NCI-H446 (cell line): ENCODE measurements around the gene RIPOR1.

Source experiments
- DNase-seq, 2 experiments: peaks; one replicate each; lab custom pipeline; 2025; lab: John Stamatoyannopoulos, UW

Gene RIPOR1

DNA sequence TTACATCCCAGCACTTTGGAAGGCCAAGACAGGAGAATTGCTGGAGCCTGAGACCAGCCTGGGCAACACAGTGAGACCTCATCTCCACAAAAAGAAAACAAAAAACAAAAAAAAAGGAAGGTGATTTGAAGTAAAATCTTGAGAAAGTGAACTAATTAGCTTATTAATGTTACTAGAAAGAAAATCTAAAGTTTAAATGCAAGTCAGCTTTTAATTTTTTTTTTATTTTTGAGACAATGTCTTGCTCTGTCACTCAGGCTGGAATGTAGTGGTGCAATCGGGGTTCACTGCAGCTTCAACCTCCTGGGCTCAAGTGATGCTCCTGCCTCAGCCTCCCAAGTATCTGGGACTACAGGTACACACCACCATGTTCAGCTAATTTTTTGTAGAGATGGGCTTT is 30.2 kb downstream of the RIPOR1 start:
- DNase-seq, result no peak

DNA sequence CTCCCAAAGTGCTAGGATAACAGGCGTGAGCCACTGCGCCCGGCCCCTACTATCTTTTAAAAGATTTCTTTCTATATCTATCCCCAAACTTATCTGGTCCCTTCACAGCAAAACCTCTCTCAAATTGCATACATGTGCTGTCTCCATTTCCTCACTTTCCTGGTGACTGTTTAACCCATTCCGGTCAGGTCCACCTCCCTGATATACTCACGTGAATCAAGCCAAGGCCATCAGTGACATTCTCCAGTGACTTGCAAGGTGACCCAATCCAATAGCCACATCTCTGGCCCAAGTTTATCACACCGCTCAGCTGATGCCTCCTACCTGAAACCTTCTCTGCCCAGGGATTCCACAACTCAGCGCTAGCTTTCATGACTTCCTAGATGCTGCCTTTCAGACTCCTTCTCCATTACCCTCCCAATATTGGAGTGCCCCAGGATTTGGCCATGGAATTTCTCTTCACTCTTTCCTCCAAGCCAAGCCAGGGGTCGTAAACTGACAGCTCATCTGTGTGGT is 32.3 kb downstream of the RIPOR1 start:
- DNase-seq, result no peak

DNA sequence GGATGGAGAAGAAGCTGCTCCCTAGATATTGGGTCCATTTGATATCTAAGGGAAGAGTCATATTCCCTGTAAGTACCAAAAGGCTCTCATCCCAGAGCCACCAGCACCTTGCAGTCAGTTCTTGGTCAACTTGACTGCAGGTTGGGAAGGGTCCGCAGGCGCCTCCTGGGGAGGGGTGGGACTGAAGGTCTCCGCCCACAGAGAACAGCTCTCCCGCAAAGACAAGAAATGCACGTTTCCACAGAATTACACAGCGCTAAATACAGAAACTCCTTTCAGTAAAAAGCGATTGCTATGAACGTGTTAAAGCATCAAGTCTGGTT is 32.8 kb downstream of the RIPOR1 start:
- DNase-seq, result no peak

DNA sequence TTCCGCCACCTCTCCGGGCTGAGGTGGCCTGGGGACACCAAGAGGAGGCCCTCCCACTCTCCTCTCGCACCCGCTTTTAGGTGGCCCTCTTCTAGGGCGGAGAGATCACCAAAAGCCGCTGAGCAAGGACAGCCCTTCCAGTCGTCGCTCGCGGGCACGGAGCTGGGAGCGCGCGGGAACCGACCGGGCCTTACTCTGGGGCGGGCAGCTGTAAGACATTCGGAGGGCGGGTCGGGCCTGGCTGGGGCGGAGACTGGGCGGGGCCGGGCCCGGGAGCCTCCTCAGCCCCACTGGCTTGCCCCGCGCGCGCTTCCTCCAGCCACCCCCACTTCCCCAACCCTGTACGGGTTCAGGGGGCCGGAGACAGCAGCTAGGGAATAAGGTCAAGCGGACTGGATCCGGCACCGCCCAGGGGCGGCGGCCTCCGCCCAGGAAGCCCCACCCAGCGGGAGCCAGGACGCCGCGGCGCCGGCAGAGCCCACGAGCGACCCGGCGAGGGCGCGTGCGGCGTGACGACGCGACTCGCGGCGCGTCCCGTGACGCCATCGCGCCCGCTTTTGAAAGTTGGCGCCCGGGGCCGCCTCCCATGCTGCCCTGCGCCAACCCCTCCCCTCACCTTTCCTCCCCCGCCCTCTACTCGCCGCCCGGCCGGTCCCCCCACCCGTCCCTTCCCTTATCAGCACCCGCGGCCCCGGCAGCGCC is 33.3 kb downstream of the RIPOR1 start:
- peak; percentile 90 to 95 for DNase-seq

DNA sequence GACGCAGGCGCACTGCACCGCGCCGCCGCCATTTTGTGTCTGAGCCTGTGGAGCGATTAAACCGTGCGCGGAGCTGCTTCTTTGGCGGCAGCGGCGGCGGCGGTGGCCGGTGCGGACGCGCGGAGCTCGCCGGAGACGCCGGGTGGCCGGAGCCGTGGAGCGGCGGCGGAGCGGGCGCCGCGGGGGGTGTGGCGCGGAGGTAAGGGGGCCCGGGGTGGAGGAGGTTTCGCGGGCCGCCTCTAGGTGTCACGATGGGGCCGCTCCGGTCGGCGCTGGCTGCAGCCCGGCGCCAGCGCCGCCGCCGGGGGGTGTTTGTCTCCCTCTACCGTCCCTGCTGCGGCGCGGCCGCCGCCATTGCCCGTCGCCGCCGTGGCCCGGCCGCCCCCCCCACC is 33.9 kb downstream of the RIPOR1 start, which contains the start of gene CTCF:
Gene CTCF, plus strand, starts transcription at position 1 of the 392 bp plus-strand sequence. CDS start 48,307 bp downstream, outside the sequence.
- peak; percentile 24 to 81 for DNase-seq

DNA sequence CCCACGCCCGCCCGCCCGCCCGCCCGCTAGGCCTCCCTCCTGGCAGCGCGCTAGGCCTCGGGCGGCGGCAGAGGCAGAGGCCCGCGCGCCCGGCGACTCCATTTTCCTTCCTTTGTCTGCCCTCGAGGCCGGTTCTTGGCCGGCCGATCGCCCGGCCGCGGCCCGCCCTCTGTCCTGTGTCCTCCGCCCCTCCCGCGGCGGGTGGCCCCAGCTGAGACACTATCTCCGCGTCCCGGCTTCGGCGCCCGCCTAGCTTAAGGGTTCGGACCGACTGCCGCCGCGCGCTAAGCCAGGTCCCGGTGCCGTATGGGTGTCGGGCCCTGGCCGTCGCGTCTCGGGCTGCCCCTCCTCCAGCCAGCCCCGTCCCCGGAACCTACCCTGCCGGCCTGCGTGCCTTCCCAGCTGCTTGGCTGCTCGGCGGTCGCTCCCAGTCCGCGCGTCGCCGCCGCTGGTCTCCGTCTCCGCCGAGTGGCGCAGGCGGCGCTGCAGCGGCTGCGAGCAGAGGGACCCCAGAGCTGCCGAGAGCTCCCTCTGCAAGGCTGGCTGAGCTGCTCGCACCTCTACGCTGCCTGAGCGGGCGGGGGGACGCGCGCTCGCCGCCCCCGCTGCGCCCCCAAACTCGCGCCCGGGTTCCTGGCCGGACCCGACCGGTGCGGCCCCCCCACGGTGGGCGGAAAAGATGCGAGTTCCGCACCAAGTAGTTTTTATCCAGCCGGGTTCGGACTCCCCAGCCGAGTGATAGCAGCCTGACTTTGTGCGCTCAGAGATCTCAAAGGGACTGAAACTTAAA is 34.5 kb downstream of the RIPOR1 start:
- DNase-seq, result peak in 1 of 2 experiments; percentile 61

DNA sequence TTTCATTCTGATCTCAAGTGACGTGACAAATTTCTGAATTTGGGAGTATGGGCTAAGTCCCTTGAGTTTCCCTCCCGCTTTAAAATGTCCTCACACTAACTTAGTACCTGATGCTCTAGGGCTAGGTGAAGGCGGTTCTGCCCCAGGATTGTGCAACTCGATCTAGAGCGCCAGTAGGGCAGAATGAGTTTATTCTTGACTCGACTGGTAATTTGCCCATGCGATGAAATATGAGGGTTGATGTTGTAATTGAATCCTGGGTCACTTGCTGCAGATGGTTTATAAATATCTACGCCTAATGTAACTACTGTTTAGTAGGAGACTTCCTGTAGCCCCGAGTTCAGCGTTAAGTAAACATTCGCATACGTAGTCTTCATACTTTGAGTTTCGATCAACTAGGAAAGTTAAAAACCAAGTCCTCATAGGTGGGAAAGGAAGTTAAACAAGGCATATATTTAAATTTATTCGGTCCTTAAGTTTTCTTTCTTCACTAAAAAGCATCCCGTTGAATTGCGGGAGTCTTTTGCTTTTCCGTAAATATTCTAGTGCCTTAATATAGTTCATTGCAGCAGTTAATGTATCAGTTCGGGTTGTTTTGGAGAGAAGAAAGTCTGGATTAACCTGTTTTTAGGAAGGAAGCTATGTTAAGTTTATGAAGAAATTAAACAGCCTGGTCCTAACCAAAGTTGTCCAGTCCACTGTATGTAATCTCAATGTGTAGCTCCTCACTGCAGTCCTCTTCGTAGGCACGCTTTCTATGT is 35.3 kb downstream of the RIPOR1 start:
- no peak for DNase-seq

DNA sequence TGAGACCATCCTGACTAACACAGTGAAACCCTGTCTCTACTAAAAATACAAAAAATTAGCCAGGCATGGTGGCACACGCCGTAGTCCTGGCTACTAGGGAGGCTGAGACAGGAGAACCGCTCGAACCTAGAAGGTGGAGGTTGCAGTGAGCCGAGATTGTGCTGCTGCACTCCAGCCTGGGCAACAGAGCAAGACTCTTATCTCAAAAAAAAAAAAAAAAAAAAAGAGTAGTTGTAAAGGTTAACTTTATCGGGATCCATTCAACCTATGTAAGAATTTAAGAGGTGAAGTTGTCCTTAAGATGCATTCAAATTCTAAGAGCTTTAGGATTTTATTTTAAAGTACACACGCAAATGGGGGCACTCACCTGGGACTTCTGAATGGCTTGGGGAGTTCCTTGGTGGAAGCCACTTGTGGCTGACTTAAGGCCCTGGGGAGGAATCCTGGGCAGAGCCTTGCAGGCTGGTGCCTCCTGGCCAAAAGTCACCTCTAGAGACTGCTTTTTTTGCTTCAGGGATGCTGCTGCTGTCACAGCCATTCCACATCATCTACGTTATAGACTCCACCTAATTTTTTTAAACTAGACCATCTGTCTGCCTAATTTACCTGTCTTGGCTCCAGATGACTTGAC is 37.0 kb downstream of the RIPOR1 start:
- no peak for DNase-seq

DNA sequence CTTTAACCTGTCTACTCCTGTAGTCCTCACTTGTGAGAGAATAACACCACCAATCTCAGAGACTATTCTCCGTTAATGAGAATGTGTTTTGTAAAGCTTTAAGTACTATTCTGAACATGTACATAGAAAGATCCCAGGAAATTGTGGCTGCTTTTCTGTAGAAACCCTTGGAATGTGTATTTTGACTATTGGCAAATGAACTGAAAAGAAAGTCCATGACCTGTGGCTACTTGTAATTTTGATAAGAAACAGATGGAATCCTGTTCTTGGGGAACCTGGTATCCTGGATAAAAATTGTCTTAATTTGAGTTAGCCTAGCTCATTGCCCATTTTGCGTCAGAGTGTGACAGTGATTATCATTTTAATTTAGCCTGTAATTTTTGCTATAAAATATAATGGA is 42.8 kb downstream of the RIPOR1 start:
- DNase-seq, result no peak

DNA sequence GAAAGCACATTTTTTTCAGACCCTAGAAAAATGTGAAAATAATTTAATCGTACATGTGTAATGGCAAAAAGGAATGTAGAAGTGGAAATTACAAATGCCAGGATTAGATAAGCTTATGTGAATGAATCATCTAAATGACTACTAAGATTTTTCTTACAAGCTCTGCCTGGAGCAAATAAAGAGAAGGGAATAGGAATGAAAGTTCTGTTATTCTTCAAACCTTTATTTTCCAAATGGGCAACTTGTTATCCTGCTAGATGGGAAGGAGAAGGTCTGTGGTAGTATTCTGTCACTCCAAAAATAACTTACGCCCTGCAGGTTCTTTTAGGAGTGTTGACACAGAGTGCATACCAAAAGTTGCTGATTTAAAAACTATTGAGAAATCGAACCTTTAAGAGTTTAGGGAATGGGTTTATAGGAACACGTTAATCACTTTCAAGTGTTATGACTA is 43.4 kb downstream of the RIPOR1 start:
- no peak for DNase-seq

DNA sequence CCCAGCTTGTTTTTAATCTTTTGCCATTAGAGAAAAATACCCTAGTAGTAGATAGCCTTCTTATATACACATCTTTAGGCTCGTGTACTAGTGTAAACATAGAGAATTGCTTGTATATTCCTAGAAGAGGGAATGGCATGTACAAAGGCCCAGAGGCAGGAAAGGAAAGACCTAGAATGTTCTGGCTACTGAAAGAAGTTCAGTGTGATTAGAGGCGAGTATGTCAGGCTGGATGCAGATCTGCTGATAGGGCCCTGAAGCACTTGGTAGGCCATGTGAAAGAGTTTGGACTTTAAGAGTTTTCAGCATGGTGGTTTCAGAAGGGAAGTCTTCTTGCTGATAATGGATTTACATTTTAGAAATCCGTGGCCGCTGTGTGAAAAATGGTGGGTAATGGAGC is 51.1 kb downstream of the RIPOR1 start:
- DNase-seq, result no peak

DNA sequence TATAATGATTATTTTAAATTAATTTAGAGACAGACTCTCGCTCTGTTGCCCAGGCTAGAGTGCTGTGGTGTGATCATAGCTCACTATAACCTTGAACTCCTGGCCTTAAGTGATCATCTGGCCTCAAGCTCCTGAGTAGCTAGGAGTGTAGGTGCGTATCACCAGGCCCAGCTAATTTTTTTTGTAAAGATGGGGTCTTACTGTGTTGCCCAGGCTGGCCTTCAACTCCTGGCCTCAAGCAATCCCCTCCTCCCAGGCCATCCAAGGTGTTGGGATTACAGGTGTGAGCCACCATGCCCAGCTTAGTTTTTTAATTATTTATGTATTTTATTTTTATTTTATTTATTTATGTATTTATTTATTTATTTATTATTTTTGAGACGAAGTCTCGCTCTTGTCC is 51.6 kb downstream of the RIPOR1 start:
- no peak for DNase-seq

DNA sequence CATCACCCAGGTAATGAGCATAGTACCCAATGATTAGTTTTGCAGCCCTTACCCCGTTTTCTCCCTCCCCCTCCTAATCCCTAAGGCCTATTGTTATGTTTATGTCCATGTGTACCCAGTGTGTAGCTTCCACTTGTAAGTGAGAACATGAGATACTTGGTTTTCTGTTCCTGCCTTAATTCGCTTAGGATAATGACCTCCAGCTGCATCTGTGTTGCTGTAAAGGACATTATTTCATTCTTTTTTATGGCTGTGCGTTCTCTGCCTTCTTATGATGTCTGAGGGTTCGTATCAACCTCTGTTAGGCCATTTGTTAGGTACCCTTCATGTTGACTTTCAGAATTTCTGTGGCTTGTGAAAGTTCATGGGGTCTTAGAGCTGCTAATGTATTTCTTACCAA is 64.7 kb downstream of the RIPOR1 start:
- no peak for DNase-seq

DNA sequence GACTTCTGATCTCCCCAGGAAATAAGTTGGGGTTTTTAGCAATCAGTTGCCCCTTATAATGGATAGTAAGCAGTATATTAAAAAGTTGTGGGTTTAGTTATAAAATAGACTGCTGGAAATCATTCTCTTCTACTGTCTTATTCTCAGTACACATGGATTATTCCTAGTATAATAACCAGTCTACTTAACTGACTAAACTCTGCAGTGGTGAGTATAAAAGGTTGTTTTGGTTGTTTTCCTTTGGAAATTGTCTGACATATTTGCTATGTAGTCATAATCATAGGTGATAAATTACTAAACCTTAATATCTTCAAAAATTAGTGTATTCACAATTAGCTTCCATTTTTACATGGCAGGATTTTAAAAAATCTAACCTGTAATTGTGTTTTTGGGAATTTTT is 65.1 kb downstream of the RIPOR1 start:
- DNase-seq, result no peak

DNA sequence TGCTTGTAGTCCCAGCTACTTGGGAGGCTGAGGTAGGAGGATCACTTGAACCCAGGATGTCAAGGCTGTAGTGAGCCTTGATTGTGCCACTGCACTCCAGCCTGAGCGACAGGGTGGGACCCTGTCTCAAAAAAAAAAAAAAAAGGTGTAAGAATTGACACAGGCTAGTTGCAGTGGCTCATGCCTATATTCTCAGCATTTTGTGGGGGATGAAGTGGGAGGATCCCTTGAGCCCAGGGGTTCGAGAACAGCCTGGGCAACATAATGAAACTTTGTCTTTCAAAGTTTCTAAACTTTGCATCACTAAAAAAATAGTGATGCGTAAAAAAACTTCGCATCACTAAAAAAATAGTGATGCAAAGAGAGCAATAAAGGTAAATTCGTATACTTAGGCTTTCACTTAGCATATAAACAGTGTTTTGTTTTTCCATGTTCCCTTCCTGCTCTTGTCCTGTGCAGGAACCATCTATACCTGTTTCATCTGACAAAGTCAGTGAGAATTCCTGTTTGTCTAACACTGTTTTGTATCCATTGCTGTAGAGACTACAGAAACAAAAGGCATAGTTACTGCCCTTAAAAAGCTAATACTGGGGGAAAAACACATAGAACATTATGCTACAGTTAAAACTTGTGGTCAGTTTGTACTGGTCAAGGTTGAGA is 65.8 kb downstream of the RIPOR1 start:
- no peak for DNase-seq

DNA sequence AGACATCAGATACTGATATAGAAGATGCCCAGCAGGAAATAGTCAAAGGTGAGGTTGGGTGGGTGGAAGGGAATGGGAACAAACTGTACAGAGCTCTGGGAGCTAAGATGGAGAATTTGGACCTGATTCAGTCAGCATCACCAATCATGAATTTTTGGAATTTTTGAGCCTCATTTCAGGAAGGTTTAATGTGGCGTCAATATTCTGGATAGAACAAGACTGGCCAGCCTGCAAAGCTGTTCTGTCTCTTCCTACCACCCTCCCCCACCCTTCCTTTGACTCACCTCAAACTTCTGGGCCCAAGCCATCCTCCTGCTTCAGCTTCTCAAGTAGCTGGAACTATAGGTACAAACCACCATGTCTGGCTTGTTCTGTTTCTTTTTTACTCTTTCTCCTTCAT is 66.3 kb downstream of the RIPOR1 start:
- DNase-seq, result no peak
